Keratinocyte (primary cell): ENCODE data around the gene SLIT3. TPM values are rescaled to one million over a fixed set of nuclear protein-coding genes. Genes with fewer than 3 reads are reported as not detected.

ENCODE experiments used
- DNase-seq: peaks from one replicate; pipeline ENCODE4 v3.0.0-alpha.2; 2011; ENCODE audit warnings: low read depth, missing footprints, low spot score
- FAIRE-seq: peaks from 2 replicates; lab custom pipeline; 2011; peaks lifted over from hg19 to GRCh38; lab: Jason Lieb, UNC
- H2AFZ ChIP-seq: 2 replicates; pipeline ENCODE4 v1.6.0; 2012; ENCODE audit warnings: low read length, control low read depth, inconsistent platforms; ENCODE audit not compliant: control insufficient read depth
- H3K27ac ChIP-seq: 2 replicates; pipeline ENCODE4 v1.5.1; 2011; ENCODE audit warnings: low read length; ENCODE audit not compliant: control insufficient read depth, insufficient read depth
- H3K27me3 ChIP-seq: 3 replicates; pipeline ENCODE4 v1.6.0; 2011; ENCODE audit warnings: low read length; ENCODE audit not compliant: control insufficient read depth, insufficient read depth; ENCODE audit errors: extremely low read depth
- H3K36me3 ChIP-seq, 2 experiments: 2 replicates in 1 of 2; 3 replicates in 1 of 2; pipeline ENCODE4 v1.5.1; 2011; ENCODE audit warnings: low read length in 2 of 2, mild to moderate bottlenecking in 1 of 2; ENCODE audit not compliant: control insufficient read depth in 2 of 2, insufficient read depth in 2 of 2; ENCODE audit errors: extremely low read depth in 1 of 2
- H3K4me1 ChIP-seq: 3 replicates; pipeline ENCODE4 v1.5.1; 2011; ENCODE audit warnings: low read length; ENCODE audit not compliant: control insufficient read depth, insufficient read depth; ENCODE audit errors: extremely low read depth
- H3K4me2 ChIP-seq: 3 replicates; pipeline ENCODE4 v1.6.0; 2011; ENCODE audit warnings: low read depth, low read length; ENCODE audit not compliant: control insufficient read depth, insufficient read depth; ENCODE audit errors: extremely low read depth
- H3K4me3 ChIP-seq, 3 experiments: fragments of 200-600 bp in 1 of 3; sonication (generic) in 1 of 3; 2 replicates in 2 of 3; 3 replicates in 1 of 3; pipeline ENCODE4 v1.5.1; 2011 to 2016; ENCODE audit warnings: low read length in 3 of 3, mild to moderate bottlenecking in 3 of 3, control low read depth in 2 of 3, inconsistent platforms in 1 of 3, low read depth in 1 of 3, mixed read lengths in 1 of 3, mixed run types in 1 of 3, moderate library complexity in 1 of 3; ENCODE audit not compliant: control insufficient read depth in 2 of 3, insufficient read depth in 2 of 3; ENCODE audit errors: extremely low read depth in 1 of 3
- H3K79me2 ChIP-seq: 2 replicates; pipeline ENCODE4 v1.6.0; 2012; ENCODE audit warnings: low read length; ENCODE audit not compliant: control insufficient read depth, insufficient read depth
- H3K9ac ChIP-seq: 3 replicates; pipeline ENCODE4 v1.6.0; 2011; ENCODE audit warnings: low read length; ENCODE audit not compliant: control insufficient read depth, insufficient read depth; ENCODE audit errors: extremely low read depth
- H3K9me1 ChIP-seq: 3 replicates; pipeline ENCODE4 v1.6.0; 2011; ENCODE audit warnings: low read length; ENCODE audit not compliant: control insufficient read depth, insufficient read depth; ENCODE audit errors: extremely low read depth
- H3K9me3 ChIP-seq: 2 replicates; pipeline ENCODE4 v1.5.1; 2012; ENCODE audit warnings: low read depth, low read length; ENCODE audit not compliant: control insufficient read depth
- H4K20me1 ChIP-seq: 3 replicates; pipeline ENCODE4 v1.6.0; 2011; ENCODE audit warnings: low read length; ENCODE audit not compliant: control insufficient read depth, insufficient read depth; ENCODE audit errors: extremely low read depth
- EZH2 ChIP-seq: IDR thresholded peaks from one replicate; pipeline ENCODE4 v1.6.1; 2012; ENCODE audit warnings: inconsistent platforms, mild to moderate bottlenecking, low read length, moderate library complexity
- dilution Hi-C: fragments of 300-500 bp; cut with MboI; formaldehyde crosslinking; loops from one replicate; pipeline ENCODE4 v1.7.0; 2020; ENCODE audit warnings: low sequenced_read_pairs; ENCODE audit not compliant: extremely low pct_ligation_motif_present
- polyA plus RNA-seq, 5 experiments: library from polyadenylated mRNA; depleted of rRNA in 3 of 5; stranded (reverse) in 3 of 5; stranded (forward) in 1 of 5; unstranded in 1 of 5; fragments of >200 nt; gene quantifications; 1 replicate in 1 of 5; 2 replicates in 3 of 5; 3 replicates in 1 of 5; pipeline versions ENCODE4 v1.2.1 to v1.2.3, GENCODE V29; 2011 to 2012; ENCODE audit warnings: missing spikeins in 2 of 5, low read depth in 1 of 5, low replicate concordance in 1 of 5
- TF ChIP-seq, protein P1 (sequence below), 3 experiments: IDR thresholded peaks in 1 of 3; conservative IDR thresholded peaks in 1 of 3; optimal IDR thresholded peaks in 1 of 3; 2 replicates in 2 of 3; 3 replicates in 1 of 3; pipeline versions ENCODE3 to v1.5.1; 2011; ENCODE audit warnings: low read length in 3 of 3, mild to moderate bottlenecking in 3 of 3, moderate library complexity in 2 of 3, control low read depth in 1 of 3, inconsistent platforms in 1 of 3; ENCODE audit not compliant: insufficient read depth in 2 of 3; ENCODE audit errors: extremely low read depth in 1 of 3

Gene SLIT3
- polyA plus RNA-seq, 1 donor (not counting 4 experiments of a cell fraction or from before 2014, with no cell fraction given): 2.4 TPM

- dilution Hi-C loops: no loop called here
- no peak overlapping the region for H3K9ac ChIP-seq
- H3K79me2 ChIP-seq: no peaks in the 10 kb centered on the region
- H4K20me1 ChIP-seq: no peaks in the 10 kb centered on the region
- H2AFZ ChIP-seq: no peak overlapping the region
- TF ChIP-seq, protein P1, sequence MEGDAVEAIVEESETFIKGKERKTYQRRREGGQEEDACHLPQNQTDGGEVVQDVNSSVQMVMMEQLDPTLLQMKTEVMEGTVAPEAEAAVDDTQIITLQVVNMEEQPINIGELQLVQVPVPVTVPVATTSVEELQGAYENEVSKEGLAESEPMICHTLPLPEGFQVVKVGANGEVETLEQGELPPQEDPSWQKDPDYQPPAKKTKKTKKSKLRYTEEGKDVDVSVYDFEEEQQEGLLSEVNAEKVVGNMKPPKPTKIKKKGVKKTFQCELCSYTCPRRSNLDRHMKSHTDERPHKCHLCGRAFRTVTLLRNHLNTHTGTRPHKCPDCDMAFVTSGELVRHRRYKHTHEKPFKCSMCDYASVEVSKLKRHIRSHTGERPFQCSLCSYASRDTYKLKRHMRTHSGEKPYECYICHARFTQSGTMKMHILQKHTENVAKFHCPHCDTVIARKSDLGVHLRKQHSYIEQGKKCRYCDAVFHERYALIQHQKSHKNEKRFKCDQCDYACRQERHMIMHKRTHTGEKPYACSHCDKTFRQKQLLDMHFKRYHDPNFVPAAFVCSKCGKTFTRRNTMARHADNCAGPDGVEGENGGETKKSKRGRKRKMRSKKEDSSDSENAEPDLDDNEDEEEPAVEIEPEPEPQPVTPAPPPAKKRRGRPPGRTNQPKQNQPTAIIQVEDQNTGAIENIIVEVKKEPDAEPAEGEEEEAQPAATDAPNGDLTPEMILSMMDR (optimal IDR thresholded peaks at IDR 0.05 in 1 of 3, IDR thresholded peaks at IDR 0.05 in 1 of 3, conservative IDR thresholded peaks at IDR 0.05 in 1 of 3; ENCODE audit: extremely low read depth in 1 of 3, insufficient read depth in 2 of 3, low read length in 3 of 3): no peak
- TF ChIP-seq EZH2: no peak
- H3K9me1 ChIP-seq: no peaks in the 10 kb centered on the region
- H3K4me2 ChIP-seq: no peak overlapping the region
- no peaks in the 10 kb centered on the region for H3K36me3 ChIP-seq
- FAIRE-seq (no peak), DNase-seq (no peak)
- H3K27ac ChIP-seq: no peak overlapping the region
- H3K9me3 ChIP-seq: no peaks in the 10 kb centered on the region
- no peaks in the 10 kb centered on the region for H3K27me3 ChIP-seq
- H3K4me1 ChIP-seq: no peaks in the 10 kb centered on the region
- no peak overlapping the region for H3K4me3 ChIP-seq
Observed at GRCh38 chr5:168844016-168844921, 456.7 kb downstream of the SLIT3 start.

DNA sequence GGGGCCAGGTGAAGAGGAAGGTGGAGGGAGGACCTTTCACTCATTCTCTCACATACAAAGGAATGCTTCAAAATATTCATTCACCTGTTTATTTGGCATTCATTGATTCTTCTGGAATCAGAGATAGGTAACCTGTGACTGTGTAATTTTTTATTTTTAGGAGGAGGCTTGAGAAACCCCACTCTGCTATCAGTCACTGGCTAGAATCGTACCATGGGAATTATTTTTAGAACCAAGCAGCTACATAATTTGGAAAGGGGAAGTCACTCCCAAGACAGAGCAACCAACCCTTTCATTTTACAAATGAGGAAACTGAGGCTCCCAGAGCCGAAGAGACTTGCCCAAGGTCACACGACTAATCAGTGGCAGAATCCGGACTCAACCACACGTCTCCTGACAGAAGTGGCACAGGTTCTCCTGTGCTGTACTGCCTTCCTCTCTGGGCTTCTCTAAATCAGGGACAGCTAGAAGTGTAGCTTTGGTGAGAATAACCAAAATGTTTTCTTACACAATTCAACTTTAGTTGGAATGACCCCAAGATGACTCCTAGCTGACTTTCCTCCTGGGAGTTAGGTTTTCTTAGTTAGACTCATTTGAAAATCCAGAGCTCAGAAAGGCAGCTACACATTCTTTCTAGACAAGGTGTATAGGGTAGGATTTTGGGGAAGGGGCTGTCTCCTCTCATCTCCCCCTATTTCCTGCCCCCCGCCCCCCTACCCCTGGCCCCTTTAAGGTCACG is 457.5 kb downstream of the SLIT3 start:
- no peak for TF ChIP-seq EZH2
- DNase-seq (no peak), FAIRE-seq (no peak)
- no peaks in the 10 kb centered on the region for H4K20me1 ChIP-seq
- dilution Hi-C loops: no loop called here
- no peaks in the 10 kb centered on the region for H3K27me3 ChIP-seq
- no peaks in the 10 kb centered on the region for H3K79me2 ChIP-seq
- H3K4me1 ChIP-seq: no peaks in the 10 kb centered on the region
- H3K9ac ChIP-seq: no peak overlapping the region
- H3K9me3 ChIP-seq: no peaks in the 10 kb centered on the region
- no peak overlapping the region for H3K27ac ChIP-seq
- H2AFZ ChIP-seq: no peak overlapping the region
- H3K36me3 ChIP-seq: no peaks in the 10 kb centered on the region
- H3K9me1 ChIP-seq: no peaks in the 10 kb centered on the region
- no peak overlapping the region for H3K4me3 ChIP-seq
- no peak overlapping the region for H3K4me2 ChIP-seq
